OCI-LY1 (cell line): ENCODE measurements around the gene COLEC12.

ENCODE experiments used
- H2AFZ ChIP-seq: fragments of 200-600 bp; sonication (generic), shearing (Covaris generic); 2 replicates; pipeline ENCODE4 v1.6.0; 2014; ENCODE audit warnings: antibody characterized with exemption, mild to moderate bottlenecking, low read length
- H3F3A ChIP-seq: fragments of 200-600 bp; sonication (generic), shearing (Covaris generic); 2 replicates; pipeline ENCODE4 v1.6.0; 2014; ENCODE audit warnings: mild to moderate bottlenecking, antibody characterized with exemption, low read length, moderate library complexity; ENCODE audit not compliant: insufficient read depth
- H3K27ac ChIP-seq: fragments of 200-600 bp; sonication (generic); 2 replicates; pipeline ENCODE4 v1.5.1; 2014; ENCODE audit warnings: low read length, mixed run types, mild to moderate bottlenecking, low read depth; ENCODE audit not compliant: poor library complexity, severe bottlenecking
- H3K27me3 ChIP-seq: fragments of 200-600 bp; sonication (generic); 2 replicates; pipeline ENCODE4 v1.6.0; 2014; ENCODE audit warnings: antibody characterized with exemption, mild to moderate bottlenecking, low read length, moderate library complexity; ENCODE audit not compliant: insufficient read depth
- H3K36me3 ChIP-seq: fragments of 200-600 bp; sonication (generic); 2 replicates; pipeline ENCODE4 v1.6.1; 2014; ENCODE audit warnings: mild to moderate bottlenecking, antibody characterized with exemption, low read length, moderate library complexity, mixed read lengths; ENCODE audit not compliant: insufficient read depth
- H3K4me1 ChIP-seq: fragments of 200-600 bp; sonication (generic); 2 replicates; pipeline ENCODE4 v1.5.1; 2014; ENCODE audit warnings: mild to moderate bottlenecking, low read length, moderate library complexity; ENCODE audit not compliant: insufficient read depth, severe bottlenecking
- H3K4me2 ChIP-seq: fragments of 200-600 bp; sonication (generic), shearing (Covaris generic); 2 replicates; pipeline ENCODE4 v1.6.1; 2014; ENCODE audit warnings: low read length
- H3K4me3 ChIP-seq: fragments of 200-600 bp; sonication (generic); 2 replicates; pipeline ENCODE4 v1.5.1; 2014; ENCODE audit warnings: low read length, low read depth, mild to moderate bottlenecking, mixed read lengths; ENCODE audit not compliant: poor library complexity, severe bottlenecking
- H3K79me2 ChIP-seq: fragments of 200-600 bp; shearing (Covaris generic); 2 replicates; pipeline ENCODE4 v1.6.1; 2016; ENCODE audit warnings: mixed run types, low read length, mixed read lengths; ENCODE audit not compliant: insufficient read depth
- H3K9ac ChIP-seq: fragments of 200-600 bp; sonication (generic), shearing (Covaris generic); 2 replicates; pipeline ENCODE4 v1.6.1; 2014; ENCODE audit warnings: mild to moderate bottlenecking, low read length, mixed read lengths
- H3K9me2 ChIP-seq: fragments of 200-600 bp; sonication (generic), shearing (Covaris generic); 2 replicates; pipeline ENCODE4 v1.6.1; 2014; ENCODE audit warnings: low read depth, mild to moderate bottlenecking, low read length, mixed read lengths
- H3K9me3 ChIP-seq: fragments of 200-600 bp; shearing (Covaris generic); 2 replicates; pipeline ENCODE4 v1.6.1; 2014; ENCODE audit warnings: low read length, mixed read lengths
- H4K20me1 ChIP-seq: fragments of 200-600 bp; sonication (generic), shearing (Covaris generic); 2 replicates; pipeline ENCODE4 v1.6.0; 2016; ENCODE audit warnings: mild to moderate bottlenecking, low read length; ENCODE audit not compliant: insufficient read depth
- CTCF ChIP-seq: fragments of 200-600 bp; sonication (generic), shearing (Covaris generic); IDR thresholded peaks from 2 replicates; pipeline ENCODE4 v1.5.1; 2017; ENCODE audit warnings: mild to moderate bottlenecking, antibody characterized with exemption, low read length, moderate library complexity, mixed read lengths
- EZH2 ChIP-seq: fragments of 200-600 bp; sonication (generic), shearing (Covaris generic); IDR thresholded peaks from 2 replicates; pipeline ENCODE4 v1.8.0; 2017; ENCODE audit warnings: borderline replicate concordance, mixed run types, mild to moderate bottlenecking, antibody characterized with exemption, low read length, moderate library complexity, mixed read lengths

The COLEC12 gene

GRCh38 chr18:402129-402528 lies 98.4 kb downstream of the COLEC12 start:
- H3F3A ChIP-seq: no peaks in the 10 kb centered on the region
- no peak for TF ChIP-seq CTCF
- no peak for TF ChIP-seq EZH2

GRCh38 chr18:400456-400855 lies 100.0 kb downstream of the COLEC12 start:
- H4K20me1 ChIP-seq: no peaks in the 10 kb centered on the region

More at GRCh38 chr18:402129-402528, 98.4 kb downstream of the COLEC12 start:
- Histone ChIP-seq H3K9ac (no peak overlapping the region), H2AFZ (no peak overlapping the region), H3K4me1 (no peaks in the 10 kb centered on the region), H3K9me2 (no peaks in the 10 kb centered on the region), H3K4me2 (no peak overlapping the region), H3K4me3 (no peak overlapping the region), H3K36me3 (no peaks in the 10 kb centered on the region), H3K9me3 (no peaks in the 10 kb centered on the region), H3K79me2 (no peaks in the 10 kb centered on the region), H3K27ac (no peak overlapping the region), H3K27me3 (no peaks in the 10 kb centered on the region), H4K20me1 (no peaks in the 10 kb centered on the region)

GRCh38 chr18:399631-400135 lies 100.8 kb downstream of the COLEC12 start:
- no peaks in the 10 kb centered on the region for H4K20me1 ChIP-seq
- H3F3A ChIP-seq: no peaks in the 10 kb centered on the region
- no peaks in the 10 kb centered on the region for H3K9me3 ChIP-seq
- H3K4me2 ChIP-seq: no peak overlapping the region
- H3K4me3 ChIP-seq: no peak overlapping the region
- no peaks in the 10 kb centered on the region for H3K36me3 ChIP-seq
- no peaks in the 10 kb centered on the region for H3K4me1 ChIP-seq
- no peak overlapping the region for H3K9ac ChIP-seq
- H3K27ac ChIP-seq: no peak overlapping the region
- H2AFZ ChIP-seq: no peak overlapping the region
- H3K27me3 ChIP-seq: no peaks in the 10 kb centered on the region
- TF ChIP-seq CTCF: no peak
- no peak for TF ChIP-seq EZH2
- H3K79me2 ChIP-seq: no peaks in the 10 kb centered on the region
- H3K9me2 ChIP-seq: no peaks in the 10 kb centered on the region

More at GRCh38 chr18:400456-400855, 100.0 kb downstream of the COLEC12 start:
- H3K4me2 ChIP-seq: no peak overlapping the region
- no peaks in the 10 kb centered on the region for H3K36me3 ChIP-seq
- no peak for TF ChIP-seq EZH2
- TF ChIP-seq CTCF: no peak
- no peaks in the 10 kb centered on the region for H3K4me1 ChIP-seq
- H3K27me3 ChIP-seq: no peaks in the 10 kb centered on the region
- H2AFZ ChIP-seq: no peak overlapping the region
- H3K27ac ChIP-seq: no peak overlapping the region
- H3K79me2 ChIP-seq: no peaks in the 10 kb centered on the region
- H3K9me2 ChIP-seq: no peaks in the 10 kb centered on the region
- no peak overlapping the region for H3K4me3 ChIP-seq
- H3K9me3 ChIP-seq: no peaks in the 10 kb centered on the region
- no peaks in the 10 kb centered on the region for H3F3A ChIP-seq
- H3K9ac ChIP-seq: no peak overlapping the region
